Measurements from ENCODE around the gene UQCC2. TPM values are rescaled to one million over a fixed set of nuclear protein-coding genes. Genes with fewer than 3 reads are reported as not detected.

The UQCC2 gene
- total RNA-seq, 1 experiment from 2014 or later = 48.9 TPM

GRCh38 chr6:33696076-33696475 is 15.4 kb downstream of the UQCC2 start:
- DNase-seq = no peak
- peak overlapping the region; percentile 69 for H3K4me2 ChIP-seq (ENCODE audit: low read depth, low read length, poor library complexity, severe bottlenecking)
- no peaks in the 10 kb centered on the region for H3K27me3 ChIP-seq (ENCODE audit: low read length)
- H3K9me2 ChIP-seq (replicated peaks; ENCODE audit: insufficient read depth, low read length) = no peaks in the 10 kb centered on the region
- peaks cover 54% of the 10 kb centered on the region for H3K4me1 ChIP-seq (ENCODE audit: low read length)
- H2AFZ ChIP-seq (ENCODE audit: low read length) = no peak overlapping the region
- peak overlapping the region; percentile 54; the same call in 1 of the 2 replicates for H3K4me3 ChIP-seq (ENCODE audit: low read length)
- peak overlapping the region; percentile 88 for H3K27ac ChIP-seq (ENCODE audit: low read length)
- H3K9me3 ChIP-seq (ENCODE audit: low read length) = no peaks in the 10 kb centered on the region
- H3K36me3 ChIP-seq (ENCODE audit: insufficient read depth, low read length) = peaks cover 12% of the 10 kb centered on the region; the same call in 1 of the 2 replicates
- H3K9ac ChIP-seq (ENCODE audit: low read length) = peak overlapping the region; percentile 65
- H3K79me2 ChIP-seq (ENCODE audit: low read length) = peaks cover 3% of the 10 kb centered on the region; the same call in 1 of the 2 replicates
- peaks cover 3% of the 10 kb centered on the region; the same call in 1 of the 2 replicates for H4K20me1 ChIP-seq (ENCODE audit: insufficient read depth, low read depth, low read length)

- H3K79me2 ChIP-seq (ENCODE audit: low read length) = peaks cover 3% of the 10 kb centered on the region; the same call in 1 of the 2 replicates
- no peak for DNase-seq
- no peak overlapping the region for H2AFZ ChIP-seq (ENCODE audit: low read length)
- H3K27ac ChIP-seq (ENCODE audit: low read length) = no peak overlapping the region
- H3K9ac ChIP-seq (ENCODE audit: low read length) = no peak overlapping the region
- H3K36me3 ChIP-seq (ENCODE audit: insufficient read depth, low read length) = peaks cover 12% of the 10 kb centered on the region; the same call in 1 of the 2 replicates
- H3K4me3 ChIP-seq (ENCODE audit: low read length) = no peak overlapping the region
- H3K27me3 ChIP-seq (ENCODE audit: low read length) = no peaks in the 10 kb centered on the region
- H3K9me3 ChIP-seq (ENCODE audit: low read length) = no peaks in the 10 kb centered on the region
- H3K4me2 ChIP-seq (ENCODE audit: low read depth, low read length, poor library complexity, severe bottlenecking) = no peak overlapping the region
- peaks cover 3% of the 10 kb centered on the region; the same call in 1 of the 2 replicates for H4K20me1 ChIP-seq (ENCODE audit: insufficient read depth, low read depth, low read length)
- peaks cover 50% of the 10 kb centered on the region for H3K4me1 ChIP-seq (ENCODE audit: low read length)
- no peaks in the 10 kb centered on the region for H3K9me2 ChIP-seq (replicated peaks; ENCODE audit: insufficient read depth, low read length)
These were observed 16.0 kb downstream of the UQCC2 start for GRCh38 chr6:33695451-33695887.

GRCh38 chr6:33694977-33695376 is 16.5 kb downstream of the UQCC2 start:
- peaks cover 46% of the 10 kb centered on the region for H3K4me1 ChIP-seq (ENCODE audit: low read length)
- no peak overlapping the region for H2AFZ ChIP-seq (ENCODE audit: low read length)

GRCh38 chr6:33694401-33694931 is 17.0 kb downstream of the UQCC2 start:
- Histone ChIP-seq H4K20me1 (ENCODE audit: insufficient read depth, low read depth, low read length) (peaks cover 6% of the 10 kb centered on the region; the same call in 1 of the 2 replicates), H3K27ac (ENCODE audit: low read length) (no peak overlapping the region), H3K27me3 (ENCODE audit: low read length) (no peaks in the 10 kb centered on the region), H3K79me2 (ENCODE audit: low read length) (peaks cover 3% of the 10 kb centered on the region; the same call in 1 of the 2 replicates), H3K9me3 (ENCODE audit: low read length) (no peaks in the 10 kb centered on the region), H3K36me3 (ENCODE audit: insufficient read depth, low read length) (peaks cover 12% of the 10 kb centered on the region; the same call in 1 of the 2 replicates), H2AFZ (ENCODE audit: low read length) (no peak overlapping the region), H3K9me2 (replicated peaks; ENCODE audit: insufficient read depth, low read length) (no peaks in the 10 kb centered on the region), H3K4me2 (ENCODE audit: low read depth, low read length, poor library complexity, severe bottlenecking) (no peak overlapping the region), H3K9ac (ENCODE audit: low read length) (no peak overlapping the region), H3K4me1 (ENCODE audit: low read length) (peaks cover 40% of the 10 kb centered on the region), H3K4me3 (ENCODE audit: low read length) (no peak overlapping the region)
- no peak for DNase-seq

More at GRCh38 chr6:33694977-33695376, 16.5 kb downstream of the UQCC2 start:
- H3K9me3 ChIP-seq (ENCODE audit: low read length) = no peaks in the 10 kb centered on the region
- H3K4me3 ChIP-seq (ENCODE audit: low read length) = no peak overlapping the region
- H3K4me2 ChIP-seq (ENCODE audit: low read depth, low read length, poor library complexity, severe bottlenecking) = no peak overlapping the region
- no peaks in the 10 kb centered on the region for H3K27me3 ChIP-seq (ENCODE audit: low read length)
- H3K9ac ChIP-seq (ENCODE audit: low read length) = no peak overlapping the region
- no peaks in the 10 kb centered on the region for H3K9me2 ChIP-seq (replicated peaks; ENCODE audit: insufficient read depth, low read length)
- H3K79me2 ChIP-seq (ENCODE audit: low read length) = peaks cover 3% of the 10 kb centered on the region; the same call in 1 of the 2 replicates
- no peak for DNase-seq
- H3K36me3 ChIP-seq (ENCODE audit: insufficient read depth, low read length) = peaks cover 12% of the 10 kb centered on the region; the same call in 1 of the 2 replicates
- H3K27ac ChIP-seq (ENCODE audit: low read length) = no peak overlapping the region
- H4K20me1 ChIP-seq (ENCODE audit: insufficient read depth, low read depth, low read length) = peaks cover 3% of the 10 kb centered on the region; the same call in 1 of the 2 replicates

GRCh38 chr6:33693186-33694105 is 18.1 kb downstream of the UQCC2 start:
- H3K9ac ChIP-seq (ENCODE audit: low read length) = no peak overlapping the region
- no peak overlapping the region for H3K4me2 ChIP-seq (ENCODE audit: low read depth, low read length, poor library complexity, severe bottlenecking)
- DNase-seq = no peak
- H3K9me3 ChIP-seq (ENCODE audit: low read length) = no peaks in the 10 kb centered on the region
- H3K79me2 ChIP-seq (ENCODE audit: low read length) = peaks cover 3% of the 10 kb centered on the region; the same call in 1 of the 2 replicates
- peaks cover 6% of the 10 kb centered on the region; the same call in 1 of the 2 replicates for H4K20me1 ChIP-seq (ENCODE audit: insufficient read depth, low read depth, low read length)
- no peaks in the 10 kb centered on the region for H3K9me2 ChIP-seq (replicated peaks; ENCODE audit: insufficient read depth, low read length)
- peaks cover 30% of the 10 kb centered on the region for H3K4me1 ChIP-seq (ENCODE audit: low read length)
- peaks cover 12% of the 10 kb centered on the region; the same call in 1 of the 2 replicates for H3K36me3 ChIP-seq (ENCODE audit: insufficient read depth, low read length)
- H3K27me3 ChIP-seq (ENCODE audit: low read length) = no peaks in the 10 kb centered on the region
- no peak overlapping the region for H2AFZ ChIP-seq (ENCODE audit: low read length)
- no peak overlapping the region for H3K4me3 ChIP-seq (ENCODE audit: low read length)
- H3K27ac ChIP-seq (ENCODE audit: low read length) = no peak overlapping the region

GRCh38 chr6:33692760-33693158 is 18.7 kb downstream of the UQCC2 start:
- Histone ChIP-seq H3K27me3 (ENCODE audit: low read length) (no peaks in the 10 kb centered on the region), H3K4me3 (ENCODE audit: low read length) (no peak overlapping the region), H3K9me3 (ENCODE audit: low read length) (no peaks in the 10 kb centered on the region), H3K9ac (ENCODE audit: low read length) (no peak overlapping the region), H3K36me3 (ENCODE audit: insufficient read depth, low read length) (peaks cover 7% of the 10 kb centered on the region; the same call in 1 of the 2 replicates), H3K79me2 (ENCODE audit: low read length) (no peaks in the 10 kb centered on the region), H3K9me2 (replicated peaks; ENCODE audit: insufficient read depth, low read length) (no peaks in the 10 kb centered on the region), H4K20me1 (ENCODE audit: insufficient read depth, low read depth, low read length) (peaks cover 6% of the 10 kb centered on the region; the same call in 1 of the 2 replicates), H3K4me2 (ENCODE audit: low read depth, low read length, poor library complexity, severe bottlenecking) (no peak overlapping the region), H2AFZ (ENCODE audit: low read length) (no peak overlapping the region), H3K27ac (ENCODE audit: low read length) (no peak overlapping the region), H3K4me1 (ENCODE audit: low read length) (peaks cover 23% of the 10 kb centered on the region)
- DNase-seq = no peak

- Histone ChIP-seq H3K4me3 (ENCODE audit: low read length) (no peak overlapping the region), H3K36me3 (ENCODE audit: insufficient read depth, low read length) (0 out of 2 replicates have a peak, but pooled peaks cover 2% of the 10 kb centered on the region), H3K79me2 (ENCODE audit: low read length) (no peaks in the 10 kb centered on the region), H3K9me3 (ENCODE audit: low read length) (no peaks in the 10 kb centered on the region), H3K9ac (ENCODE audit: low read length) (no peak overlapping the region), H4K20me1 (ENCODE audit: insufficient read depth, low read depth, low read length) (peaks cover 6% of the 10 kb centered on the region; the same call in 1 of the 2 replicates), H2AFZ (ENCODE audit: low read length) (no peak overlapping the region), H3K27me3 (ENCODE audit: low read length) (no peaks in the 10 kb centered on the region), H3K4me1 (ENCODE audit: low read length) (peaks cover 18% of the 10 kb centered on the region), H3K4me2 (ENCODE audit: low read depth, low read length, poor library complexity, severe bottlenecking) (no peak overlapping the region), H3K27ac (ENCODE audit: low read length) (no peak overlapping the region), H3K9me2 (replicated peaks; ENCODE audit: insufficient read depth, low read length) (no peaks in the 10 kb centered on the region)
- DNase-seq = no peak
These were observed 19.3 kb downstream of the UQCC2 start for GRCh38 chr6:33692078-33692759.

All from Karpas-422 (cell line).